ENCODE measurements around the gene ALKBH6.

- TF ChIP-seq EP300 (IDR thresholded peaks at IDR 0.05; ENCODE audit: borderline replicate concordance): no peak
- no peak for TF ChIP-seq MAX (IDR thresholded peaks at IDR 0.05)
- peak; percentile 6; the same call in 1 of the 2 replicates for TF ChIP-seq RAD21 (IDR thresholded peaks at IDR 0.05; ENCODE audit: low read depth)
- no peak for TF ChIP-seq REST (IDR thresholded peaks at IDR 0.05; ENCODE audit: low read depth)
- TF ChIP-seq CREB1 (IDR thresholded peaks at IDR 0.05; ENCODE audit: low read depth): no peak
- TF ChIP-seq USF1 (IDR thresholded peaks at IDR 0.05): no peak
- TF ChIP-seq TAF1 (IDR thresholded peaks at IDR 0.05; ENCODE audit: low read depth): no peak
- no peak for TF ChIP-seq FOXM1 (IDR thresholded peaks at IDR 0.05; ENCODE audit: borderline replicate concordance, low read depth)
Observed at GRCh38 chr19:36051236-36051635, 37.2 kb upstream of the ALKBH6 start.
